ENCODE measurements around the gene RARRES2. TPM values are rescaled to one million over a fixed set of nuclear protein-coding genes. Genes with fewer than 3 reads are reported as not detected.

The RARRES2 gene
- total and polyA plus RNA-seq, 2 of the 13 experiments (the other 11 are each of a cell fraction or from before 2014, with no cell fraction given), result 134 to 172 TPM

DNA sequence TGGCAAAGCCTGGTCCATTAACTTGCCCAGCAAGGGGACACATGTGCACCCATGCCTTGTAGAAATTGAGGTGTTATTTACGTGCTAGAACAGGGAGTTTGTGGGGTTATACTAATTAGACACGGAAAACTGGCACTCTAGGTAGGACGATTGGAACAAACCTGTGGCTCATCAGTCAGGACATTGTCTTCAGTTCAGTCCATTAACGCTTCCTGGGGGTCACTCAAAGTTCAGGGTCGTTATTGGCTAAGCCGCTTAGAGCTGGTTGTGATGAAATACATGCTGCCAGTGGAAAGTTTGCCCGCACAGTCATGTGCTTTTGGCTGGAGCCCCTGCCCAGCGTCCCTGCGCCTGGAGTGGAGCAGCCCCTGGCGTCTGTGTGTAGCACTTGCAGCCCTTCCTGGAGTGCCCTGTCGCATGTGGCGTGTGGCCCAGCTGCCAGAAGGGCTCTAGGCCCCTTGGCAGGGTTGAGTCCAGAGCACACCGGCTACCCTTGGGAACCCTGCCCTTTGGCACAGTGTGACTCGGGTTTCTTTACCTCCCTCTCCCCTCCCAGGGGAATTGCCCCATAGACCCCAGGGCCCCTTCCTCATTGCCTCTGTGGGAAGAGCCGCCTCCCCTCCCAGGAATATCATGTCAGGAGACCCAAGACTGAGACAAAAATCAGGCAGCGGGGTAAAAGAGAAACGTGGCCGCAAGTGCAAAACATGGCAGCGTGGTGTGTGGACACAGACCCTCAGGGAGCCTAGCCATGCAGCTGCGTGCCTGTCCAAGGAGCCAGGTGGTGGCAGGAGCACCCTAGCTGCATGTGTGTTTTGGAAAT, 47.5 kb upstream of the RARRES2 start (continued):
- TF ChIP-seq ZNF180 (CRISPR knock-in tag; IDR thresholded peaks at IDR 0.05; ENCODE audit: borderline replicate concordance, low read depth) (0 out of 2 replicates have a peak, but pooled peaks have one; percentile 73), TCF12 (IDR thresholded peaks at IDR 0.05) (no peak), TCF12 (CRISPR knock-in tag; IDR thresholded peaks at IDR 0.05) (peak; percentile 73; the same call in 1 of the 2 replicates), RELA (CRISPR knock-in tag; IDR thresholded peaks at IDR 0.05) (peak; percentile 95; the same call in 1 of the 2 replicates), AGO1 (IDR thresholded peaks at IDR 0.05; ENCODE audit: low read depth, low read length, poor library complexity, severe bottlenecking) (no peak), ZNF224 (CRISPR knock-in tag; IDR thresholded peaks at IDR 0.05) (0 out of 2 replicates have a peak, but pooled peaks have one; percentile 52), SPEN (CRISPR knock-in tag; IDR thresholded peaks at IDR 0.05; ENCODE audit: low read depth) (peak; percentile 52; the same call in 1 of the 2 replicates), ZNF747 (CRISPR knock-in tag; IDR thresholded peaks at IDR 0.05; ENCODE audit: borderline replicate concordance) (peak; percentile 83; the same call in 1 of the 2 replicates), FOXK2 (IDR thresholded peaks at IDR 0.05) (peak; percentile 42; the same call in 1 of the 2 replicates), RXRB (CRISPR knock-in tag; IDR thresholded peaks at IDR 0.05; ENCODE audit: borderline replicate concordance) (peak; percentile 99), HNF4G (IDR thresholded peaks at IDR 0.05; ENCODE audit: borderline replicate concordance, low read depth, low read length) (peak; percentile 70; the same call in 1 of the 2 replicates), HNF4G (CRISPR knock-in tag; IDR thresholded peaks at IDR 0.05; ENCODE audit: borderline replicate concordance, low read depth) (no peak; the same call in 1 of the 2 replicates), ZNF354B (CRISPR knock-in tag; IDR thresholded peaks at IDR 0.05) (0 out of 2 replicates have a peak, but pooled peaks have one; percentile 10), GZF1 (CRISPR knock-in tag; IDR thresholded peaks at IDR 0.05) (peak; percentile 91; the same call in 1 of the 2 replicates), ZNF891 (CRISPR knock-in tag; IDR thresholded peaks at IDR 0.05) (0 out of 2 replicates have a peak, but pooled peaks have one; percentile 49)
- TF ChIP-seq, protein P1, sequence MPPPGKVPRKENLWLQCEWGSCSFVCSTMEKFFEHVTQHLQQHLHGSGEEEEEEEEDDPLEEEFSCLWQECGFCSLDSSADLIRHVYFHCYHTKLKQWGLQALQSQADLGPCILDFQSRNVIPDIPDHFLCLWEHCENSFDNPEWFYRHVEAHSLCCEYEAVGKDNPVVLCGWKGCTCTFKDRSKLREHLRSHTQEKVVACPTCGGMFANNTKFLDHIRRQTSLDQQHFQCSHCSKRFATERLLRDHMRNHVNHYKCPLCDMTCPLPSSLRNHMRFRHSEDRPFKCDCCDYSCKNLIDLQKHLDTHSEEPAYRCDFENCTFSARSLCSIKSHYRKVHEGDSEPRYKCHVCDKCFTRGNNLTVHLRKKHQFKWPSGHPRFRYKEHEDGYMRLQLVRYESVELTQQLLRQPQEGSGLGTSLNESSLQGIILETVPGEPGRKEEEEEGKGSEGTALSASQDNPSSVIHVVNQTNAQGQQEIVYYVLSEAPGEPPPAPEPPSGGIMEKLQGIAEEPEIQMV (CRISPR knock-in tag; IDR thresholded peaks at IDR 0.05; ENCODE audit: low read depth), result peak; percentile 61; the same call in 1 of the 2 replicates
- TF ChIP-seq, protein P2, sequence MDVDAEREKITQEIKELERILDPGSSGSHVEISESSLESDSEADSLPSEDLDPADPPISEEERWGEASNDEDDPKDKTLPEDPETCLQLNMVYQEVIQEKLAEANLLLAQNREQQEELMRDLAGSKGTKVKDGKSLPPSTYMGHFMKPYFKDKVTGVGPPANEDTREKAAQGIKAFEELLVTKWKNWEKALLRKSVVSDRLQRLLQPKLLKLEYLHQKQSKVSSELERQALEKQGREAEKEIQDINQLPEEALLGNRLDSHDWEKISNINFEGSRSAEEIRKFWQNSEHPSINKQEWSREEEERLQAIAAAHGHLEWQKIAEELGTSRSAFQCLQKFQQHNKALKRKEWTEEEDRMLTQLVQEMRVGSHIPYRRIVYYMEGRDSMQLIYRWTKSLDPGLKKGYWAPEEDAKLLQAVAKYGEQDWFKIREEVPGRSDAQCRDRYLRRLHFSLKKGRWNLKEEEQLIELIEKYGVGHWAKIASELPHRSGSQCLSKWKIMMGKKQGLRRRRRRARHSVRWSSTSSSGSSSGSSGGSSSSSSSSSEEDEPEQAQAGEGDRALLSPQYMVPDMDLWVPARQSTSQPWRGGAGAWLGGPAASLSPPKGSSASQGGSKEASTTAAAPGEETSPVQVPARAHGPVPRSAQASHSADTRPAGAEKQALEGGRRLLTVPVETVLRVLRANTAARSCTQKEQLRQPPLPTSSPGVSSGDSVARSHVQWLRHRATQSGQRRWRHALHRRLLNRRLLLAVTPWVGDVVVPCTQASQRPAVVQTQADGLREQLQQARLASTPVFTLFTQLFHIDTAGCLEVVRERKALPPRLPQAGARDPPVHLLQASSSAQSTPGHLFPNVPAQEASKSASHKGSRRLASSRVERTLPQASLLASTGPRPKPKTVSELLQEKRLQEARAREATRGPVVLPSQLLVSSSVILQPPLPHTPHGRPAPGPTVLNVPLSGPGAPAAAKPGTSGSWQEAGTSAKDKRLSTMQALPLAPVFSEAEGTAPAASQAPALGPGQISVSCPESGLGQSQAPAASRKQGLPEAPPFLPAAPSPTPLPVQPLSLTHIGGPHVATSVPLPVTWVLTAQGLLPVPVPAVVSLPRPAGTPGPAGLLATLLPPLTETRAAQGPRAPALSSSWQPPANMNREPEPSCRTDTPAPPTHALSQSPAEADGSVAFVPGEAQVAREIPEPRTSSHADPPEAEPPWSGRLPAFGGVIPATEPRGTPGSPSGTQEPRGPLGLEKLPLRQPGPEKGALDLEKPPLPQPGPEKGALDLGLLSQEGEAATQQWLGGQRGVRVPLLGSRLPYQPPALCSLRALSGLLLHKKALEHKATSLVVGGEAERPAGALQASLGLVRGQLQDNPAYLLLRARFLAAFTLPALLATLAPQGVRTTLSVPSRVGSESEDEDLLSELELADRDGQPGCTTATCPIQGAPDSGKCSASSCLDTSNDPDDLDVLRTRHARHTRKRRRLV (CRISPR knock-in tag; IDR thresholded peaks at IDR 0.05), result no peak
- TF ChIP-seq, protein P3, sequence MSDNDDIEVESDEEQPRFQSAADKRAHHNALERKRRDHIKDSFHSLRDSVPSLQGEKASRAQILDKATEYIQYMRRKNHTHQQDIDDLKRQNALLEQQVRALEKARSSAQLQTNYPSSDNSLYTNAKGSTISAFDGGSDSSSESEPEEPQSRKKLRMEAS (IDR thresholded peaks at IDR 0.05), result peak; percentile 96
- TF ChIP-seq, protein P4, sequence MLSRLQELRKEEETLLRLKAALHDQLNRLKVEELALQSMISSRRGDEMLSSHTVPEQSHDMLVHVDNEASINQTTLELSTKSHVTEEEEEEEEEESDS (CRISPR knock-in tag; IDR thresholded peaks at IDR 0.05; ENCODE audit: borderline replicate concordance), result no peak
- TF ChIP-seq, protein P5, sequence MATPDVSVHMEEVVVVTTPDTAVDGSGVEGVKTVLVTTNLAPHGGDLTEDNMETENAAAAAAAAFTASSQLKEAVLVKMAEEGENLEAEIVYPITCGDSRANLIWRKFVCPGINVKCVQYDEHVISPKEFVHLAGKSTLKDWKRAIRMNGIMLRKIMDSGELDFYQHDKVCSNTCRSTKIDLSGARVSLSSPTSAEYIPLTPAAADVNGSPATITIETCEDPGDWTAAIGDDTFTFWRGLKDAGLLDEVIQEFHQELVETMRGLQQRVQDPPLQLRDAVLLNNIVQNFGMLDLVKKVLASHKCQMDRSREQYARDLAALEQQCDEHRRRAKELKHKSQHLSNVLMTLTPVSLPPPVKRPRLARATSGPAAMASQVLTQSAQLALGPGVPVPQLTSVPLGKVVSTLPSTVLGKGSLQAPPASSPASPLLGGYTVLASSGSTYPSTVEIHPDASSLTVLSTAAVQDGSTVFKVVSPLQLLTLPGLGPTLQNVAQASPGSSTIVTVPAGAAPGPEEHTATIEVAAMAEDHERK (CRISPR knock-in tag; IDR thresholded peaks at IDR 0.05; ENCODE audit: low read depth), result no peak

All from HepG2 (cell line).